GM12875 (cell line): ENCODE data around the gene RRN3.
A peak's percentile ranks its signal among the peaks of the same experiment; 100 is the strongest.
"Not testable (repeated sequence)": the region's sequence is repeated elsewhere in the genome, so short reads cannot be mapped to it uniquely, and the experiment has no call there.

ENCODE experiments used
- H3K4me3 ChIP-seq: one replicate; pipeline ENCODE4 v1.5.1; 2011; ENCODE audit warnings: low read depth, low read length, control low read depth
- CTCF ChIP-seq: IDR thresholded peaks from 2 replicates; pipeline ENCODE4 v1.5.1; 2011; ENCODE audit warnings: low read depth, mild to moderate bottlenecking, control low read depth, inconsistent platforms, low read length, moderate library complexity, borderline replicate concordance; ENCODE audit not compliant: insufficient read depth

RRN3 gene

GRCh38 chr16:15127641-15128425 lies 33.8 kb upstream of the RRN3 start:
- H3K4me3 ChIP-seq, result not testable (repeated sequence)

DNA sequence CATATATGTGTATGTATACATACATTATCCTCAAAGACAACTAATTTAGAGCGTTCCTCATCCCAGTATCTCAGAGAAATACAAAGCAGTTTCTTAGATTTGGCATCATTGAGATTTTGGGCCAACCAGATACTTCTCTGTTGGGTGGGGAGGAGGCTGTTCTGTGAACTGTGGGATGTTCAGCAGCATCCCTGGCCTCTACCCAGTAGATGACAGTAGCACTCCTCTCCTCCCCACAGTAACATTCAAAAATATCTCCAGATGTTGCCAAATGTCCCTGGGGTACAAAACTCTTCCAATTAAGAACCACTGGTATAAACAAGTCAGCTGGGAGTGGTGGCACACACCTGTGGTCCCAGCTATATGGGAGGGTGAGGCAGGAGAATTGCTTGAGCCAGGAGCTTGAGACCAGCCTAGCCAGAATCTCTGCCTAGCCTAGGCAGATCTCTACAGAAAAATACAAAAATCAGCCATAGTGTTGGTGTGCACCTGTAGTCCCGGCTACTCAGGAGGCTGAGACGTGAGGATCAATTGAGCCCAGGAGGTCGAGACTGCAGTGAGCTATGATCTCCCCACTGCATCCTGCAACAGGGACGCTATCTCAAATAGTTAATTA lies 6.4 kb upstream of the RRN3 start:
- H3K4me3 ChIP-seq, result not testable (repeated sequence)

DNA sequence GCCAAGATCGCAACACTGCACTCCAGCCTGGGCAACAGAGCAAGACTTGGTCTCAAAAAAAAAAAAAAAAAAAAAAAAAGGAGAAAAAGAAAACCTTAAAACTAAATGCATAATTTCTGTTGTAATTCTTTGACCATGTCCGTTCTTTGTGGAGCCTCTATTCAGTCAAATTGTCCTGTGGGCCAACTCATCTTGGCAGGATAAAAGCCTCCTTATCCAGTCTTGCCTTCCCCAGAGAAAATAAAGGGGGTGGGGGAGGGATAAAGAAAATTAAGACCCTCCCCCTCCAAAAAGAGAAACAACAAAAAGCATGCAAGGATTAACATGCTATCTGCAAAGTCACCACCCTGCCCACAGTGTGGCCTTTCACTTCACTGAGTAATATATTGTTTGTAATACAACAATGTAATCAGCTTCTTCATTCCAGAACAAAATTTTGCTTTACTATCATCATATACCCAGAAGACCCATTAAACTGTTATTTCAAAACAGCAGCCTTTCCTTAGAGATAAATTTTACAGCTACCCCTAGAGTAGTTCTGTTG lies 5.4 kb upstream of the RRN3 start:
- not testable (repeated sequence) for H3K4me3 ChIP-seq

- not testable (repeated sequence) for H3K4me3 ChIP-seq
These were observed 2.5 kb upstream of the RRN3 start for GRCh38 chr16:15096583-15096972.

- H3K4me3 ChIP-seq, result peak overlapping the region; percentile 81
These were observed 509 bp downstream of the RRN3 start for GRCh38 chr16:15093571-15093954.

GRCh38 chr16:15090663-15091269 lies 3.3 kb downstream of the RRN3 start:
- not testable (repeated sequence) for H3K4me3 ChIP-seq

DNA sequence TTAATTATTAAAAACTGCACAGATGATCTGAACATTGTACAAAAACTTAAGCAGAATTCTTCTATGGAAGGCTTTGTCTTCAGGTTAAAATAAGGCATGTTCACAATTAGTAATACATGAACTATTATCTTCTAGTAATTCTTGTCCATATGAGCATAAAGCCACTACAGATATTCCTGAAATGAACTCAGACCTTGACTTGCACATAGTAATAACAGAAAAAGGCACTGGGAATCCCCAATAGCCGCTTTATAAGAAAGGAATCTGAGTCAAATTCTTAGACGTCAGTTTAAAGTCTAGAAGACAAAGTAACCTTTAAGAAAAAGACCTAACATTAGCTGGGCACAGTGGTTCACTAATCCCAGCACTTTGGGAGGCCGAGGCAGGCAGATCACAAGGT lies 11.3 kb downstream of the RRN3 start:
- not testable (repeated sequence) for H3K4me3 ChIP-seq

DNA sequence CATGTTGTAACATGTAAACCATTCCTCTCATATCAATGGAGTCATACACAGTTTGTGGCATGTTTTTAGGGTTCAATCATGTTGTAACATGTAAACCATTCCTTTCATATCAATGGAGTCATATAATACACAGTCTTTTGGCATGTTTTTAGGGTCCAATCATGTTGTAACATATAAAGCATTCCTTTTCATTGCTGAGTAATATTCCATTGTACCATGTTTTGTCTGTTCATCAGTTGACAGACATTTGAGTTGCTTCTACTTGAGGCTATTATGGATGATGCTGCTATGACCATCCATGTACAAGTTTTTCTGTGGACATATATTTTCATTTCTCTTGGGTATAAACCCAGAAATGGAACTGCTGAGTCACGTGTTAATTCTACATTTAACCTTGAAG lies 13.2 kb downstream of the RRN3 start:
- not testable (repeated sequence) for H3K4me3 ChIP-seq

- not testable (repeated sequence) for H3K4me3 ChIP-seq
These were observed 17.9 kb downstream of the RRN3 start for GRCh38 chr16:15076161-15076560.

DNA sequence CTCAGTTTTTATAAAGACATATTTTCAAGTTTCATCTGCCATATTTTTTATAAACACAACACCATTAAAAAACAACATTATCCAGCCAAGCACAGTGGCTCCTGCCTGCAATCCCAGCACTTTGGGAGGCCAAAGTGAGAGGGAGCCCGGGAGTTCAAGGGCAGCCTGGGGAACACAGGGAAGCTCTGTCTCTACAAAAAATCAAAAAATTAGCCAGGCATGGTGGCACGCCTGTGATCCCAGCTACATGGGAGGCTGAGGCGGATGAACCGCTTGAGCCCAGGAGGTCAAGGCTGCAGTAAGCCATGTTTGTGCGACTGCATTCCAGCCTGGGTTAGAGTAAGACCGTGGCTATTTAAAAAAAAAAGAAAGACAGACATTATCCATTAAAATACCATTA lies 21.0 kb downstream of the RRN3 start:
- no peak for TF ChIP-seq CTCF
- no peak overlapping the region for H3K4me3 ChIP-seq

GRCh38 chr16:15071916-15072769 lies 21.9 kb downstream of the RRN3 start:
- not testable (repeated sequence) for H3K4me3 ChIP-seq

- not testable (repeated sequence) for H3K4me3 ChIP-seq
These were observed 23.1 kb downstream of the RRN3 start for GRCh38 chr16:15071013-15071412.

DNA sequence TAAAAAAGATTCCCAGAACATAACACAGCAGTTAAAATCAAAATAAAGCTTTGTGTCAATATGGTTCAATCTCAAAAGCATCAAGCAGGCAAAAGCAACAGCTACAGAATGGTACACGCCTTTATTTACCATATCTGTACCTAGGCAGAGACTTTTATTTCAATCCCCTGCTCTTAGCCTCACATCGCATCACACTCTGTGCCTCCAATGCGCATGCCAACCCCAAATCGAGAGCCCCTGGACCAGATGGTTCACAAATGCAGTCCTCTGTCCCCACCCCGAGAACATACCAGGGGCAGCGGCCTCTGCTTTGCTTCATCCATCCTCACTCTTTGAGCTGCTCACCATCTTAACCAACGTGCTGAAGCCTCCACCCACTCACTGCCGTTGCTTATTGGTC lies 27.4 kb downstream of the RRN3 start:
- not testable (repeated sequence) for H3K4me3 ChIP-seq

DNA sequence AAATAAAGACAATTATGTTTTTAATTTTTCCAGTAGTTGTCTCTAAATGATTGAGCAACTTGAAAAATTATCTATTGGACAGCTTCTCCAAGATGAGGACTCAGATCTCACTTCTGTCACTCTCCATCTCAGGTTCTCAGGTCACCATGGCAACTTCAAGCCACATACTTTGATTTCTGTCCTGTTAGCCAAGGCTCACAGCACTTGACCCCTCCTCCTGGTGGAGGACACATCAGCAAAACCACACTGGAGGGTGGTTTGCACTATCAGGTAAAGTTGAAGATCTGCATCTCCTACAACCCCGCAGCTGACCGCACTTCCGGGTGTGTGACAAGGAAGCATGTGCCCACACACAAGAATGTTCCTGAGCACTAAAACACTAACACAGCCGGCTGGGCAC lies 28.1 kb downstream of the RRN3 start:
- H3K4me3 ChIP-seq, result not testable (repeated sequence)

DNA sequence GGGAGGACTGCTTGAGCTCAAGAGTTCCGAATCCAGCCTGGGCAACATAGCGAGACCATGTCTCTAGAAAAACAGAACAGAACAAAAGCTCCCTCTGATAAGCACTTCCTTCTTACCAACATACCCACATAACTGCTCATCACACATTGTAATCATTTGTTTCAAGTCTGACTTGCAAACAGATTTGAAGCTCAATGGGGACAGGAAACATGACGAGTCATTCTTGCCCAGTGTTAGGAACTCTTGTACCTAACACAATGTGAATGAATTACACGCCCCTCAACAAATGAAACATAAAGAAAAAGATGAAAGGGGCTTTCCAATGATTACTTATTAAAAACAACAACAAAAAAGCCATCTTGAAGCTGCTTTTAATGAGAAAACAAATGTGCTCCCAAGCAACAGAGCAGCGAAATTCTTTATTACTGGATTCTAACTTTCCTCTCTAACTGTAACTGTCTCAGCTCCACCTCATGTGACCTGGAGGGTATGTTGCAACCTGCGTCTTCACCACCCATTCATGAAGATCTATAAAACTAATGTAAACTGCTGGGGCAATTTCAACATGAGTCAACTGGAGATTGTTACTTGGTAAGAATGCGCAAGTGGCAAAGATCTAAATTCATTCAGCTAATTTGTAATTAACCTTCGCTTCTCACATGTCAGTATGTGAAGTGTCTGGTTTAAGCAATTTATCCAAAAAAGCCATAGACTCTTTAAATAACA lies 31.8 kb downstream of the RRN3 start:
- not testable (repeated sequence) for H3K4me3 ChIP-seq
